ENCODE measurements around the gene NFIA. TPM values are rescaled to one million over a fixed set of nuclear protein-coding genes. Genes with fewer than 3 reads are reported as not detected.

The NFIA gene
- total RNA-seq, 4 donors from 2014 or later, result 27.9 to 79.9 (median 36.7) TPM

- no peak for DNase-seq
- no peak for TF ChIP-seq POLR2A (IDR thresholded peaks at IDR 0.05)
- TF ChIP-seq, protein P1, sequence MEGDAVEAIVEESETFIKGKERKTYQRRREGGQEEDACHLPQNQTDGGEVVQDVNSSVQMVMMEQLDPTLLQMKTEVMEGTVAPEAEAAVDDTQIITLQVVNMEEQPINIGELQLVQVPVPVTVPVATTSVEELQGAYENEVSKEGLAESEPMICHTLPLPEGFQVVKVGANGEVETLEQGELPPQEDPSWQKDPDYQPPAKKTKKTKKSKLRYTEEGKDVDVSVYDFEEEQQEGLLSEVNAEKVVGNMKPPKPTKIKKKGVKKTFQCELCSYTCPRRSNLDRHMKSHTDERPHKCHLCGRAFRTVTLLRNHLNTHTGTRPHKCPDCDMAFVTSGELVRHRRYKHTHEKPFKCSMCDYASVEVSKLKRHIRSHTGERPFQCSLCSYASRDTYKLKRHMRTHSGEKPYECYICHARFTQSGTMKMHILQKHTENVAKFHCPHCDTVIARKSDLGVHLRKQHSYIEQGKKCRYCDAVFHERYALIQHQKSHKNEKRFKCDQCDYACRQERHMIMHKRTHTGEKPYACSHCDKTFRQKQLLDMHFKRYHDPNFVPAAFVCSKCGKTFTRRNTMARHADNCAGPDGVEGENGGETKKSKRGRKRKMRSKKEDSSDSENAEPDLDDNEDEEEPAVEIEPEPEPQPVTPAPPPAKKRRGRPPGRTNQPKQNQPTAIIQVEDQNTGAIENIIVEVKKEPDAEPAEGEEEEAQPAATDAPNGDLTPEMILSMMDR (IDR thresholded peaks at IDR 0.05), result no peak
- Histone ChIP-seq H3K36me3 (peaks cover 0 to 58% (median 3%) of the 10 kb centered on the region in 3 donors), H3K27ac (no peak overlapping the region), H3K4me1 (peaks cover 0 to 22% (median 5%) of the 10 kb centered on the region in 3 donors), H3K27me3 (no peaks in the 10 kb centered on the region), H3K4me3 (no peak overlapping the region), H3K9me3 (peaks cover 0 to 10% (median 8%) of the 10 kb centered on the region in 3 donors)
- intact Hi-C loops (cut with DNase I), result no loop called here
- 79 to 81% methylated on average over 11 of the region's 11 CpGs for WGBS, 2 donors
Observed at GRCh38 chr1:61389926-61390845, 307.8 kb downstream of the NFIA start.

- TF ChIP-seq, protein P1 (IDR thresholded peaks at IDR 0.05), result no peak
- TF ChIP-seq POLR2A (IDR thresholded peaks at IDR 0.05), result no peak
- WGBS, 2 donors, result 49 to 59% methylated on average over 4 of the region's 4 CpGs
- Histone ChIP-seq H3K4me3 (no peak overlapping the region), H3K27ac (no peak overlapping the region), H3K9me3 (peaks cover 0 to 10% (median 8%) of the 10 kb centered on the region in 3 donors), H3K27me3 (no peaks in the 10 kb centered on the region), H3K4me1 (peaks cover 0 to 22% (median 5%) of the 10 kb centered on the region in 3 donors), H3K36me3 (peaks cover 0 to 43% (median 3%) of the 10 kb centered on the region in 3 donors)
- intact Hi-C loops (cut with DNase I), result no loop called here
- DNase-seq, result no peak
Observed at GRCh38 chr1:61391730-61392129, 309.4 kb downstream of the NFIA start.

- no peak for DNase-seq
- Histone ChIP-seq H3K4me1 (peaks cover 0 to 22% (median 5%) of the 10 kb centered on the region in 3 donors), H3K36me3 (peaks cover 0 to 34% (median 3%) of the 10 kb centered on the region in 3 donors), H3K9me3 (peaks cover 0 to 10% (median 8%) of the 10 kb centered on the region in 3 donors), H3K27me3 (no peaks in the 10 kb centered on the region), H3K27ac (peak overlapping the region in 2 of 4 donors; percentile 16 to 39), H3K4me3 (no peak overlapping the region)
- intact Hi-C loops (cut with DNase I), result no loop called here
- no peak for TF ChIP-seq POLR2A (IDR thresholded peaks at IDR 0.05)
- TF ChIP-seq, protein P1 (IDR thresholded peaks at IDR 0.05), result no peak
- WGBS, 2 donors, result 55 to 65% methylated on average over 10 to 11 of the region's 11 CpGs
Observed at GRCh38 chr1:61392409-61393242, 310.3 kb downstream of the NFIA start.

DNA sequence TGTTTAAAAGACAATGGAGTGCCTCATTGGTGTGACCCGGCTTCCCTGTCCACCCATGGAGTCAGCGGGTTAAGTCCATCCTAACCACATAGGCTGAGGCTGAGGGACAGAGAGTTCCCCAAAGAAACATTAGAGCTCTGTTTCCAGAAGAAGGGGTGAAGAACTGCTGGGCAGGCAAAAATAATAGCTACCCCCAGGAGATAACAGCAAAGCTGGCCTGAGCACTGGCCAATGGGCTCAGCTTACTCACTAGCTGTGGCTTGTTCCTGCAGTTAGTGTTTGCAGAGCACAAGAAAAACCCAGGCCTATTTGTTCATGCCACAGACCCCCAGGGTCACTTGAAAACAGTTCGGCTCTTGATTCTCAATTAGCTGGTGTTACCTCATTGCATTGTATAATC, 311.2 kb downstream of the NFIA start:
- peaks cover 0 to 10% (median 8%) of the 10 kb centered on the region in 3 donors for H3K9me3 ChIP-seq
- peaks cover 0 to 24% (median 3%) of the 10 kb centered on the region in 3 donors for H3K36me3 ChIP-seq
- intact Hi-C loops (cut with DNase I), result no loop called here
- TF ChIP-seq, protein P1 (IDR thresholded peaks at IDR 0.05), result no peak
- no peak for TF ChIP-seq POLR2A (IDR thresholded peaks at IDR 0.05)
- peak overlapping the region in 1 of 4 donors; percentile 16 for H3K27ac ChIP-seq
- no peak for DNase-seq
- H3K4me1 ChIP-seq, result peaks cover 0 to 31% (median 5%) of the 10 kb centered on the region in 3 donors
- WGBS, 2 donors, result 81 to 88% methylated on average over 3 of the region's 3 CpGs
- no peak overlapping the region for H3K4me3 ChIP-seq
- no peaks in the 10 kb centered on the region for H3K27me3 ChIP-seq

Data from esophagus squamous epithelium (tissue), 5 donors.